RPMI7951 (cell line): ENCODE measurements around the gene LPAR5. TPM values are rescaled to one million over a fixed set of nuclear protein-coding genes. Genes with fewer than 3 reads are reported as not detected.
A peak's percentile ranks its signal among the peaks of the same experiment; 100 is the strongest.

Experiments
- DNase-seq: peaks from one replicate; pipeline ENCODE4 v3.0.0-alpha.2; 2012; ENCODE audit warnings: low read depth
- total RNA-seq: library from RNA; depleted of rRNA; stranded (reverse); fragments of >200 nt; shearing (Covaris generic); gene quantifications from 2 replicates; pipeline ENCODE4 v1.2.3, GENCODE V29; 2014; rRNA removed

LPAR5 gene
- not detected in 2 replicates for total RNA-seq

- peak; percentile 17 for DNase-seq
These were observed at the start of gene LPAR5 for GRCh38 chr12:6635856-6636531. TSS of gene LPAR5 (minus strand) at chr12:6635959. CDS start at chr12:6621248, 14,711 bp downstream.

GRCh38 chr12:6684609-6685008 is 48.9 kb upstream of the LPAR5 start:
- peak; percentile 34 for DNase-seq

GRCh38 chr12:6676962-6677361 is 41.2 kb upstream of the LPAR5 start:
- DNase-seq, result no peak

DNA sequence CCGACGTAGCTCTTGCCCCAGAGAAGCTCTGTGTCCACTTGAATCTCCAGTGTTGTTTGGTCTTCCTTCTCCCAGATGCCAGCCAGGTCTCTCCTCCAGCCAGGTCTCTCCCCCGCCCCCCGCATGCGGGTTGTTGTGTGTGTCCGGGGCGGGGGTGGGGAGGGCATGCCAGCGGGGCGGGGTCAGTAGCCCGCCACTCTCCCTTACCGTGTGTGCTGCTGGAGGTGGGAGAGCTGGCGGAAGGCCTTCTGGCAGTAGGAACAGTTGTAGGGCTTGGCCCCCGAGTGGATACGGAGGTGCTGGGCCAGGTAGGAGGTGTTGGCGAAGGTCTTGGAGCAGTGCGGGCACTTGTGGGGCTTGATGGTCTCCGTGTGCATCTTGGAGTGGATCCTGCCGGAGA is 36.4 kb upstream of the LPAR5 start:
- no peak for DNase-seq

DNA sequence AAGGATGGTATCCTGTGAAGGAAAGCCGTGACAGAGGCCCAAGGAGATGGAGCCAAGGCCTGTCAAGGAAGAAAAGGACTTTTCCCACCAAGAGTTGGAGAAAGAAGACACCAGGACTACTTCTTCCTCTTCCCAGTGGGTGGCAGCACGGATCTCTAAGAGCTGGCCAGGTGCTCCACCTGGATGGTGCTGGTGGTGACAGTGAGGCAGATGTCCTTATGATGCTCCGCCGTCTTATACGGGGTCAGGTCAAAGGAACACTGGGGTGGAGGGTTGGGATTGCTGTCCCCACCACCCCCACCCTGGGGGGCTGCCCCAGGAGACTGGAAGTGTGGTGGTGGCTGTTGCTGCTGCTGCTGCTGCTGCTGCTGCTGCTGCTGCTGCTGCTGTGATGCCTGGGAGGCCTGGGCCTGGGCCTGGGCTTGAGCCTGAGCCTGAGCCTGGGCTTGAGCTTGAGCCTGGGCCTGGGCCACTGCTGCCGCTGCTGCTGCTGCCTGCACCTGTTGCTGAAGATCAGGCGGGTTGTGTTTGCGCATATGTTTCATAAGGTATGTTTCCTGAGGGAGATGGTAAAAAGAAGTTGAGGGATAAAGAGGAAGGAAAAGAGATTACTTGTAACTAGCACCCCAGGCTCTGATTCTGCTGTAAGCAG is 31.9 kb upstream of the LPAR5 start:
- DNase-seq, result no peak

GRCh38 chr12:6666211-6666610 is 30.5 kb upstream of the LPAR5 start:
- DNase-seq, result no peak

DNA sequence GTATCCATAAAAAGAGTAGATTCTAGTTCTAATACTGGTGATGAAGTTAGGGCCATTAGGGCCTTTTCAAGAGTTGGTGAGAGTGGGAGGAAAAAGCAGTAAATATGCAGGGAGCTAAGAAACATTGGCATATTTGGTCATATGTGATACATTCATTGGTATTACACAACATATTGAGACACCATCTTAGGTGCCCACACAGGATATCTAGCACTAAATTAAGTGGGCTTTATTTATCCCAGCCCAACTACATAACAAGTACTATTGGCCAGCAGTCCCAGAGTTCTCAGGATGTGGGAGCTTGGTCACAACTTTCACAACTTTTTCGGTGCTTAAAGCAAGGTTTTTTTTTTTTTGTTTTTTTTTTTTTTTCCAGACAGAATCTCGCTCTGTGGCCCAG is 29.1 kb upstream of the LPAR5 start:
- no peak for DNase-seq

DNA sequence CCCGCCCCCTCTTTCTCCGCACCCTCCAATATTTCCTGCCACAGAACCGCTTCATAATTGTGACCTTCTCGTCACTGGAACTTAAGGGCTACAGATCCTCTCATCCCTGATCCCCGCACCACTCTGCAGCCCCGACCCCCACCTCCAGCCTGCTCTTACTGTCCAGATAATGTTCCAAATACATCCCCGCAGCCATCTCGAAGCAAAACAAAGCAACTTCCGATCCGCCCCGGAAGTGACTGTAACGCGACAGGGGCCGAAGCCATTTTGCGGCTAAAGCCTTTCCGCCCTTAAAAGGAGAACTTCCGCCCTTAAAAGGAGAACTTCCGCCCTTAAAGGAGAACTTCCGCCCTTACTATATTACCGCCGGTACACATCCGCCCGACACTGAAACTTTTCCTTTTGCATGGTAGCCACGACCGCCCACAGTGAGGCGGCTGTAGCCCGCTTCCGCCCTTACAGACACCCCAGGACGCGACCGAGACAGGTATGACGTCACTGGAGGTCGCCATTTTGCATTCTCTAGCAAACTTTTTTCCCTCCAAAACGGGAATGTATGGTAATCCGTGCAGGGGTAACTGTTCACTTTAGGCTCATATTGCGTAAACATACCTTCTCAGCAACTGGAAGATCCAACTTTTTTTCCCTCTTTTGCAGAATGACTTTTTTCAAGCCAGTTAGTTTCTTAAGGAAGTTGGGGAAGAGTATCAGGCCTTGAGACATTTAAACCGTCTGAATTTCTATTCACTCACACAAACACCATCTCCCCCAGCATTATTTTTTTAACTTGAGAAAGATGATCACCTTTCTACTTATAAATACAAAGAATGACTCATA is 27.4 kb upstream of the LPAR5 start, which contains the start of gene ING4:
Gene ING4 (minus strand): TSS at position 214 of the 837 bp plus-strand sequence. CDS start 18 bp downstream, at position 196.
- DNase-seq, result peak; percentile 99

DNA sequence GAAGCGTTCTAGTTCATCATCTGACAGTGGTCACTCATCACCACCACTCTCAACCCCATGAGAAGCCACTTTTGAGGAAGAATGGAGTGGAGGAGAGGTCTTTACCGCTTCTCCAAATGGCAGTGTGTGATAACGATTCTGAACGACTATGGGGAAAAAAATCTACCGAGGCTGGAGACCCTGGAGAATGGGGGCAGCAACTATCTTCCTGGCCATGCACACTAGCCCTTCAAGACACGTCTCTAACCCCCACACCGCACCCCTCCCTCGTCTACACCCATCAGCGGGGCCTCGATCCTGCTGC is 26.8 kb upstream of the LPAR5 start:
- no peak for DNase-seq

GRCh38 chr12:6653987-6654386 is 18.2 kb upstream of the LPAR5 start:
- no peak for DNase-seq

DNA sequence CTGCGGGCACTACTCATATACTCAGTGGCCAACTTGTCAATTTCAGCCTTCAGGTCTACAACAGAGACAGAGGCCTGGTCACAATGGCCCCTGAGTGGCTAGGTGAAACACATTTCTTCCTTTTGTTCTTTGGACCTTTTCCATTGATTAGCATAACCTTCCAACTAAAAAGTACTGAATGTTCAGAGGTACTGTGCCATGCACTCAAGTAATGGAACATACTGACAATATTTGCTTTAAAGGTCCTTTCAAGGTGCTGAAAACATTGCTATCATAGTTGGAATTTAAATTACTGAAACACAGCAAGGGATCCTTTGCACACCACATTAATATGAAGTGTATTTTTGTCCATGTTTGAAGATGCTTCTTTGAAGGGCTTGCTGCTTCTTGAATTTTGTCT is 17.6 kb upstream of the LPAR5 start:
- DNase-seq, result no peak

DNA sequence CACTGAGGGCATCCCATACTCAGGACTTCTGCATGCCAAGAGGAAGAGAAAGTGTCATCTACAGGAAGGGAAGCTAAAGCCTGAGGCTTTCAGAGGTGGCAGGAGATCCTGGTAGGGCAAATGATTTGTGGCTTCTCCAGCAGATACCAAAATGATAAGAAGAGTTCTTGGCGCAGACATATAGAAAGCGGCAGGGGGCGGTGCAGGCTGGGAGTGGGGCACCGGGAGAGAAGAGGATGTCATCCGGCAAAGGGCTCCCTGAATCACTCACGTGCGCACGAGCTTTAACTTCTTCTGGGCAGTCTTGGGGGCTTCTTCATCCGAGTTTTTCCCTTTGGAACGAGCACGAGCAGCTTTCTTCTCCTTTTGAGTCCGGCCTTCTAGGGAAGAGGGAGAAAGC is 16.6 kb upstream of the LPAR5 start:
- no peak for DNase-seq

- no peak for DNase-seq
These were observed 15.1 kb upstream of the LPAR5 start for GRCh38 chr12:6650832-6651231.

- peak; percentile 59 for DNase-seq
These were observed 11.4 kb upstream of the LPAR5 start, which contains the start of gene ACRBP for GRCh38 chr12:6647083-6647604. TSS of gene ACRBP (minus strand) at chr12:6647432. CDS start at chr12:6647366, 66 bp downstream.

DNA sequence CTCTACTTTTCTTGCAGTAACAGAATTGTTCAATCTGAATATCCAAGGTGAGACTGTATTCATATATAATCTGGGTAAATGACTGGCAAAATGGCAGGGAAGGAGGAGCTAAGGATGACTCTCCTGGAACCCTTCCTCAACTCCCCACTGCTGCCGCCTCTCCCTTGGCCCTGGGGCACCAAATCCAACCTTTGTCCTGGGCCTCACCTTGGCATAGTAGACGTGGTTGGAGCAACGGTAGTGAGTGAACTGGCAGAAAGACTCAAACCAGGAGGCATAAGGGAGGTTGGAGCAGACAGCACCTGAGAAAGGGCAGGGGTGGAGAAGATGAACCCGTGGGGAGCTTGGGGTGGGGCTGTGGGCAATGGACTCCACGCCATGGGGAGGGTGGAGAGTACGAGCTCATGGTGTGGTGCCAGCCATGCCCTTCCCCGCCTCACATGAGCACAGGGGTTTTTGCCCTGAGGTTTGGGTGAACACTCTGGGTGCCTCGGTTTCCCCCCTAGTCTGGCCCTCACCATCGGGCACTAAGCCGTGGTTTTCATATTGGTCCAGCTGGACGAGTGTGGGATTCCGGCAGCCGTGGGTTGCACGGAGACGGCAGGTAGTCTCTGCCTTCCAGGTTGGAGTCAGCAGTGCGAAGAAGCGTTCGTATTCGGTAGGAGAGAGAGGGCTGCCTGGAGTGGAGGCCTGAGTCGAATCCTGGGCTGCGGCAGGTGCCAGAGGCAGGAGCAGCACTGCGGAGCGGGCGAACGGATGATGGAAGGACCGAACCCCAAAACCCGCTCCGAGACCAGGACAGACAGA is 10.7 kb upstream of the LPAR5 start:
- DNase-seq, result no peak

- no peak for DNase-seq
These were observed 9.1 kb upstream of the LPAR5 start for GRCh38 chr12:6644903-6645302.

DNA sequence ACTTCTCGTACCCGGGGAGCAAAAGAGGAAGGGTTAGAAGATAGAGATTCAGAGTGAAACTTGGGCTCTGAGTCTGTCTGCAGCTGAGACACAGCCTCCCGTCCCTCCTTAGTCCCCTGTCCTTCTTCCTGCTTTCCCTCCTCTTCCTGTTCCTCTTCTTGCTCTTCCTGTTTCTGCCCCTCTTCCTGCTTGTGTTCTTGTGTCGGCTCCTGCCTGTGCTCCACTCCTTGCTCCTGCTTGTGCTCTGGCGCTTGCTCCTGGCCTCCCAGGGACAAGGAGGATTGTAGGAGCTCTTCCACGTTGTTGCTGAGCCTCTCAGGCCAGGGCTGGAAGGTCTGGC is 8.5 kb upstream of the LPAR5 start:
- no peak for DNase-seq

- DNase-seq, result no peak
These were observed 8.0 kb upstream of the LPAR5 start for GRCh38 chr12:6643569-6644256.

DNA sequence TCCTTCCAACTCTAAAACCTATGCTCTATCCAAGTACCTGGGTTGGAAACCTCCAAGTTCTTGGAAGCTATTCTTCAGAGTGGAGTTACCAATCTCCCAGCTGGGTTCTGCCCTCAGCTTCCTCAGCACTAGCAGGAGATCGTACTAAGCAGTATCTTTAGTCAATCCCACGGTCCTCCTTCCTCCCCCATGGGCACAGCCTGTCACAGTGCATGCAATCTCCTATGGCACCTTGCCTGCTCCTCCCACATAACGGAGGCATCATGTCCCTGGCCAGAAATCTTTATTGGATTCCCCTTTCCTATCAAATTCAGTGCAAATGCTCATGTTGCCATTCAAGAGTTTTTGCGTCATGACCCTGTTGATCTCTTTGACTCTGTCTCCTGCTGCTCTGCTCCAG is 5.4 kb upstream of the LPAR5 start:
- DNase-seq, result no peak

- no peak for DNase-seq
These were observed 4.7 kb upstream of the LPAR5 start for GRCh38 chr12:6640497-6640896.

GRCh38 chr12:6639151-6639801 is 3.5 kb upstream of the LPAR5 start:
- no peak for DNase-seq
